HG03575 (cell line): ENCODE results near the gene CNDP2.
"Not testable (repeated sequence)": the region's sequence is repeated elsewhere in the genome, so short reads cannot be mapped to it uniquely, and the experiment has no call there.

Experiments used
- ATAC-seq: cut with Tn5 transposase; IDR thresholded peaks from one replicate; pipeline ENCODE4 v1.9.1; 2021; ENCODE audit not compliant: unreplicated experiment, insufficient number of reproducible peaks, low FRiP score; ENCODE audit errors: extremely low read depth

Gene CNDP2

GRCh38 chr18:74513149-74513882 lies 17.2 kb downstream of the CNDP2 start:
- ATAC-seq, result no peak

- ATAC-seq, result no peak
Measured at GRCh38 chr18:74513883-74514205, 17.7 kb downstream of the CNDP2 start.

GRCh38 chr18:74514860-74515495 lies 18.8 kb downstream of the CNDP2 start:
- ATAC-seq, result no peak

- ATAC-seq, result no peak
Measured at GRCh38 chr18:74515620-74516231, 19.6 kb downstream of the CNDP2 start.

GRCh38 chr18:74516271-74517235 lies 20.4 kb downstream of the CNDP2 start:
- ATAC-seq, result no peak

- no peak for ATAC-seq
Measured at GRCh38 chr18:74517236-74517630, 21.1 kb downstream of the CNDP2 start.

- no peak for ATAC-seq
Measured at GRCh38 chr18:74518456-74519295, 22.5 kb downstream of the CNDP2 start.

- no peak for ATAC-seq
Measured at GRCh38 chr18:74519320-74520095, 23.3 kb downstream of the CNDP2 start.

- ATAC-seq, result no peak
Measured at GRCh38 chr18:74520096-74520833, 24.1 kb downstream of the CNDP2 start.

- ATAC-seq, result no peak
Measured at GRCh38 chr18:74521068-74521725, 25.0 kb downstream of the CNDP2 start.

GRCh38 chr18:74522635-74523548 lies 26.7 kb downstream of the CNDP2 start:
- no peak for ATAC-seq

GRCh38 chr18:74524097-74524496 lies 27.9 kb downstream of the CNDP2 start:
- no peak for ATAC-seq

- ATAC-seq, result not testable (repeated sequence)
Measured at GRCh38 chr18:74524915-74525314, 28.8 kb downstream of the CNDP2 start.

- no peak for ATAC-seq
Measured at GRCh38 chr18:74525741-74526140, 29.6 kb downstream of the CNDP2 start.

- ATAC-seq, result no peak
Measured at GRCh38 chr18:74526488-74526887, 30.3 kb downstream of the CNDP2 start.

GRCh38 chr18:74528478-74528877 lies 32.3 kb downstream of the CNDP2 start:
- ATAC-seq, result peak; percentile 52
